ENCODE measurements around the gene GLI2.

DNA sequence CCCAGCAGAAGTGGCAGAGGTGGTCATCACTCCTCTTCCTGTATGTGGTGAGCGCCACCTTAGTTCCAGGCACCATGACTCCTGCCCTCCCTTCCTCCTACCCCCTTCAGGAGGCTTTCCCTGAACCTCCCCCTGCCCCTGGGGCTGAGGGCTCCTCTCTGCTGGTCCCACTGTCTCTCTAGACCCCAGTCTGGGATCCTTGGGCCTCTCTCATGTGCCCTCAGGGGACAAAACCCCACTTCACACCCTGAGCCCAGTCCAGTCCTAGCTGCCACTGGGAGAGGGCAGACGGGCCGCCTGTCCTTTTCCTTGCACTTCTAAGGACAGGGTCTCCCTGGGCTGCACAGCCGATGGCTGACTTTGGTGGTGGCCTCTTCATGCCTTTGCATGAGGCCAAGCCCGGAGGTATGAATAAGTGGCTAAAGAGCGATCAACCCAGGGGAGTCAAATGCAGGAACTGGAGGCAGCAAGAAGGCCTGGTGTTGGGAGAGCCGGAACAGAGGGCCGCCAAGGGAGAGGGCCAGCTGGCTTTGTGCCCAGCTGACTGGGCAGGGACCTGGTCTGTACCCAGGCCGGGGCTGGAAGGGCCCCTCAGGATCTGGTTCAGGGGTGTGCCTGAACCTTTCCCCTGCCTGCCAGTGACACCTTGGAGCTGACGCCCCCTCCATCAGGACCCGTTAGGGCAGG is 29.5 kb downstream of the GLI2 start:
- TF ChIP-seq EZH2 (IDR thresholded peaks at IDR 0.05) (no peak), POLR2AphosphoS5 (IDR thresholded peaks at IDR 0.05; ENCODE audit: borderline replicate concordance, low read depth, low read length) (no peak), FOXP2 (optimal IDR thresholded peaks at IDR 0.05; ENCODE audit: control extremely low read depth, extremely low read length, insufficient read depth) (no peak)
